ENCODE results near the gene SSR4. TPM values are rescaled to one million over a fixed set of nuclear protein-coding genes. Genes with fewer than 3 reads are reported as not detected.

Gene SSR4
- total RNA-seq, 1 experiment from 2014 or later = 179 TPM

GRCh38 chrX:153766871-153767673 lies 27.4 kb upstream of the SSR4 start:
- no peak overlapping the region for H3K4me3 Mint-ChIP-seq
- Histone ChIP-seq H4K5ac (ENCODE audit: insufficient read length, low read depth, low read length) (no peak overlapping the region), H3K18ac (ENCODE audit: insufficient read length, low read depth, low read length) (no peak overlapping the region), H3K4me2 (ENCODE audit: insufficient read depth, insufficient read length, low read length) (no peak overlapping the region), H2BK12ac (ENCODE audit: insufficient read length, low read depth, low read length) (no peak overlapping the region), H3K27me3 (ENCODE audit: insufficient read depth, low read length) (no peaks in the 10 kb centered on the region), H3K9me3 (ENCODE audit: control insufficient read depth, low read depth, low read length) (no peaks in the 10 kb centered on the region), H3K27ac (ENCODE audit: insufficient read length, low read depth, low read length) (no peak overlapping the region), H3K4me1 (ENCODE audit: insufficient read depth, low read length) (no peaks in the 10 kb centered on the region), H3K4ac (ENCODE audit: low read depth, low read length) (no peak overlapping the region), H4K20me1 (ENCODE audit: control insufficient read depth, insufficient read depth, insufficient read length) (no peaks in the 10 kb centered on the region), H3T11ph (ENCODE audit: low read length) (no peak overlapping the region), H3K14ac (ENCODE audit: insufficient read depth, low read length) (no peak overlapping the region), H2BK20ac (ENCODE audit: low read depth, low read length, poor library complexity, severe bottlenecking) (no peak overlapping the region), H2BK15ac (ENCODE audit: low read depth, low read length) (no peak overlapping the region), H3K9ac (ENCODE audit: extremely low read depth, insufficient read length, low read length) (no peak overlapping the region), H3K56ac (ENCODE audit: insufficient read length, low read depth, low read length) (no peak overlapping the region), H3K79me2 (ENCODE audit: insufficient read depth, low read length) (no peaks in the 10 kb centered on the region), H3K79me1 (ENCODE audit: insufficient read depth, low read depth, low read length, poor library complexity, severe bottlenecking) (no peaks in the 10 kb centered on the region), H3K23me2 (ENCODE audit: insufficient read length, low read depth, low read length, poor library complexity, severe bottlenecking) (no peaks in the 10 kb centered on the region), H4K91ac (ENCODE audit: insufficient read length, low read depth, low read length) (no peak overlapping the region), H3K23ac (ENCODE audit: insufficient read length, low read depth, low read length) (no peak overlapping the region), H2AK5ac (ENCODE audit: insufficient read length, low read length) (no peak overlapping the region), H2BK5ac (ENCODE audit: insufficient read length, low read length) (no peak overlapping the region), H2AFZ (ENCODE audit: low read length) (no peak overlapping the region), H2BK120ac (ENCODE audit: low read depth, low read length, poor library complexity, severe bottlenecking) (no peak overlapping the region), H4K8ac (replicated peaks; ENCODE audit: insufficient read length, low read depth, low read length) (no peak overlapping the region)
- peaks cover 34 to 70% of the 10 kb centered on the region in 2 experiments for H3K9me3 Mint-ChIP-seq
- H3K27ac Mint-ChIP-seq = peak overlapping the region in 1 of 3 experiments; percentile 28; a peak in 1 of 7 replicates
- H3K4me1 Mint-ChIP-seq = peaks cover 4 to 6% of the 10 kb centered on the region in 2 experiments; a peak in 3 of 4 replicates
- H3K27me3 Mint-ChIP-seq (ENCODE audit: low read depth) = peaks cover 10% of the 10 kb centered on the region
- peaks cover 0 to 3% (median 0%) of the 10 kb centered on the region in 3 experiments; a peak in 3 of 7 replicates for H3K36me3 Mint-ChIP-seq (ENCODE audit: insufficient read depth in 1 of 3, low read depth in 3 of 3)
- DNase-seq = peak; percentile 39
- WGBS (ENCODE audit: extremely low coverage, insufficient read length, low lambda C conversion rate) = no CpG with 5 or more reads among the region's 56 CpGs
- TF ChIP-seq CTCF (conservative IDR thresholded peaks at IDR 0.05) = no peak

Measured in H9 (cell line).